HG03139 (cell line): ENCODE results near the gene CASP5.
"Not testable (repeated sequence)": the region's sequence is repeated elsewhere in the genome, so short reads cannot be mapped to it uniquely, and the experiment has no call there.

Source experiments
- ATAC-seq: cut with Tn5 transposase; IDR thresholded peaks from one replicate; pipeline ENCODE4 v1.9.1; 2021; ENCODE audit not compliant: unreplicated experiment

The CASP5 gene

DNA sequence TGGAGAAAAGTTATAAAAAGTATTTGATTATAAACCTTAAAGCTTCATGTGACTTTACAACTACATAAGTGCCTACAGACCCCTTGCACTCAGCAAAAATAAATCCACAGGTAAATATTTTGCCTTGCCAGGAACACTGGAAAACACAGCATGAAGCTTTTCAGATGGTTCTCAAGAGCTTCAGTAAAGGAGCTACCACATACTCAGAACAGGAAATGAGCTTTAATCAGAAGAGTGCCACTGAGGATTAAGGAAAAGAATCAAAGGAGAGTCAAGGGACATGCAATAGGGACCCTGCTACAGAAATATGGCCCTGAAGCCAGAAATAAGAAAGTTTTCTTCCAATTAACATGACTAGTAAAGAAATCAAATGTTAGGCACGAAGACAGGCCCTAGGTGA lies 10.8 kb upstream of the CASP5 start:
- ATAC-seq: no peak

- no peak for ATAC-seq
Measured at GRCh38 chr11:105033343-105033742, 10.4 kb upstream of the CASP5 start.

- ATAC-seq: no peak
Measured at GRCh38 chr11:105032495-105032894, 9.5 kb upstream of the CASP5 start.

DNA sequence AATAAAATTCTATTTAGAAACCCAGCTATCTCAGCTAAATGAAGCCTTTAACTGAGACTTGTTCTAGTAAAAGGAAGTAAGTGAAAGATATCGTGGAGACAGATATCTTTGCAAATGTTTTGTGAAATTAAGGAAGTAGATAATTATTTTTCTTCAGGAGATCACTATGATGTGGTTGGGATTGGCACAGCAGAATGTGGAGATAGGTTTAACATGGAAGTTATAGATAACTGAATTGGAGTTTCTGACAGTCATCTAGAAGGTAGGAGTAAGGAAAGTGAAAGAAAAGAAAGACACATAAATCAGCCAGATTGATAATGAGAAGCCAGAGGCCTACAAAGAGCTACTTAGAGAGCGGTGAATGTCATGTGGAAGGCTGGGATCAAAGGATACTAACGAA lies 4.7 kb upstream of the CASP5 start:
- no peak for ATAC-seq

DNA sequence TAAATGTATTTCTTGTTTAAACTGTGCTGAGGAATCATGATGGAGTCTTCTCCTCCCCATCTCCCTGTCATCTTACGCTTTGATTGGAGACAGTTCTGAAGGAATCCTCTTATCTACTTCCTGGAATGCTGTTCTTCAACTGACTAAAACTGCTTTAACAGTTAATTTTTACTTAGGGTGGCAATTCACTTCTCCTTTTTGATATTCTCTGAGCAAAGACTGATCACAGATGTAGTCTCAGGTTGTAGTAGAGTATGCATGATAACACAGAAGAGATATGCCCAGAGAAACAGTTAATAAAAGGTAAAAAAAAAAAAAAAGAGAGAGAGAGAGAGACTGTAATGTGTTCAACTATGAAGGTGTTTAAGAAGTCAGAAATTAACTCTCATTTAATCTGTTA lies 1.4 kb upstream of the CASP5 start:
- no peak for ATAC-seq

DNA sequence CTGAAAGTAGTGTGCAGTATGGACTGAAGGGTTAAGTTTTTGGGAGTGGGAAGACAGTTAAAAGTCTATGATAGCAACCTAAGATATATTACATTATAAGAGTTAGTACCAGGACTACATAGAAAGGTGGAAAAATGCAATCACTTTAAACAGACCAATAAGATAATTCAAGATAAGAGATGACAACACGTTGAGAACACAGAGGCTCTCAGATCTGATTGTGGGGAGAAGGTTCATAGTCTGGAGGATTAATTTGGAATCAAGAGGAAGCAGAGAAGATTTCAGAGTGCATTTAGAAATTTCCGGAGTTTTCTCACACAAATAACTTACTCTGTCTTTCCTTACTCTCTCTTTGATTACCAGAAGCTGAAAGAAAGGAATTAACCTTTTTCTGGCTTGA lies 441 bp downstream of the CASP5 start:
- no peak for ATAC-seq

DNA sequence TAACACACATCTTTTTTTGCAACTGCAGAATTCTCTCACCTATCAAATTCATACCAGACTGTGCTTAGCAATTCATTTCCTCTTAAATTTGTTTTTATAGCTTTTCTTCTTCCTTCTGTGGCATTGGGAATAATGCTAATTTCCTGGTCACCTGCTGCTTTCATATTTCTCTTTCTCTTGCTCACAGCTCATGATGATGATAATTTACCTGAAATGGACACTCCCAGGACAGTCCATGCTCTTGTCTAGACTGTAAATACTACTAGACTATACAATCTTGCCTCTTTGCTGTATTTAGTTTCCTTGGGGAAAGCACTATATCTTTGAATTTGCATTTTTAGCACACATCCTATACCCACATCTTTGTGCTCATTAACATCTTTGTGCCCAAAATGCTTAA lies 15.5 kb downstream of the CASP5 start:
- ATAC-seq: no peak

- no peak for ATAC-seq
Measured at GRCh38 chr11:105005451-105005845, 17.5 kb downstream of the CASP5 start.

GRCh38 chr11:105004021-105004420 lies 18.9 kb downstream of the CASP5 start:
- no peak for ATAC-seq

GRCh38 chr11:105003151-105003550 lies 19.8 kb downstream of the CASP5 start:
- ATAC-seq: no peak

DNA sequence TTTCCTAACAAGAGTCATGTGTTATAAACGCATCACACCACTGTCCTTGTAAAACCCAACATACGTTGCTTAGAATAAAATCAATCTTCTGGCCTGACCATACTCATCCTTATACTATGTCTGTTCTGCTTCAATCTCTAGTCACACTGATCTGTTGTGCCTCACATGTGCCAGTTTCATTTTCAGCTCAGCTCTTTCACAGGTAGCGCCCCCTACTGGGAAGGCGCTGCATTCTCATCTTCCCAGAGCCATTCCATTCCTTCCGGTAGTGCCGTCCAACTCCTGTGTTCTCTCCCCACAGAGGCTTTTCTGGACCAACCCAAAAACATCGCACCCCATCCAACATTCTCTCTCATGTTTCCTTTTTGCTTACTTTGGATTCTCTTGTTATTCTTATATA lies 22.2 kb downstream of the CASP5 start:
- peak; percentile 77 for ATAC-seq

DNA sequence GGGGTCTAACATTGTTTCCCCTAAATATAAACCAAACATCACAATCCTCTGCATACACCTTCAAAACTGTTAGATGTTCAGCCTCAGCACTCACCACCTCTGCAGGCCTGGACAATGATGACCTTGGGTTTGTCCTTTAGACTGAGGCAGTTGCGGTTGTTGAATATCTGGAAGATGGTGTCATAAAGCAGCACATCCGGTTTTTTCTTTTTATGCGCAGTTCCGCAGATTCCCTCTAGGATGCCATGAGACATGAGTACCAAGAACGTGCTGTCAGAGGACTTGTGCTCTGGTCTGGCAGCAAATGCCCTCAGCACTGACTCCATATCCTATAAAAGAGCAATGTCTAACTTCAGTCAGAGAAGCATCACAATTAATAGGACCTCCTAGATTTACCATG lies 22.8 kb downstream of the CASP5 start:
- no peak for ATAC-seq

- ATAC-seq: no peak
Measured at GRCh38 chr11:104999721-105000120, 23.2 kb downstream of the CASP5 start.

DNA sequence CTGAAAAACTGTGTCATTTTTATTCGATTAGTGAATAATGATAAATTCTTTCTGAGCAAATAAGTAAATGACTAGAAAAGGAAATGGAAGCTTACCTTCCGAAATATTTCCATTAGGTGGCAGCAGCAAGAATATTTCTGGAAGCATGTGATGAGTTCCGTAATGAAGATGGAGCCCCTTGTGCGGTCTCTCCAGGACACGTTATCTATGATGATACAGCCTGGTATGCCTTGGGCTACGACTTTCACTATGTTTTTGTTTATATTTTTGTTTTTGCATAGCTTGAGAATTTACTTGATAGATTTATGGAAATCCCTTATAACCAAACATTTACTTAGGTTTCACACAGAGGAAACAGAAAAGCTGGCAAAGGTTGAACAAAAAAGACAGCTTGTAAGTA lies 25.7 kb downstream of the CASP5 start:
- no peak for ATAC-seq

DNA sequence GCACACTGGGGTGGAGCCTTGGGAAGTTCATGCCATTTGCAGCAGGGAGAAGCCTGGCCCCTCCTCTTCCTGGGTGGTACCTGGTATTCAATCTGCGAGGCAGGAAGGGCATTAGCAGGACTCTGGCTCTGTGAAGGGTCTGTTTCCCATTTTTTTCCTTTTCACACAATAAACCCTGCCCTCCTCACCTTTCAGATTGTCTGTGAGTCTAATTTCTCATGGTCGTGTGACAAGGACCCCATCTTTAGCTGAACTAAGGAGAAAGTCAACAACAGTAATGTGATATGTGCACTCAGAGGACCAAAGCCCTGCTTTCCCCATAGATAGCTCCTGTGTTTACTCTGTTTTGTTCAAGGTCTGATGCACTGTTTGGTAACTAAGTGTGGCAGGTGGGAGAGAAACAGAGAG lies 28.0 kb downstream of the CASP5 start:
- ATAC-seq: no peak

DNA sequence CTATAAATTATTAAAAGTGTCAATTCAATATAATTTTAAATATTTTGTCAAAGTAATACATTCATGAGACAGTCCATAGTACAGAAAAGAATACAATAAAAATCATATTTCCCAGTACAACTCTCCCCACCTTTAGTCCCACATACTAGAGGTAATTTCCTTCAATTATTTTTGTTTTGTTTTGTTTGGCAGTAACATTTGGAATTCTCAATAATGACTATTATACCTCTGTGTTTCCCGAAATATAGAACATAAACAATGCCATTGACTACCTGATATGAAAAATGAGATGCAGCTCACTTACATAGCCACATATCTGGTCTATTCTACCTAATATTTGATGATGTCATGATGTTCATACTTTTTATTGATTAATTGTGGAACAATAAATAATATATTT lies 30.2 kb downstream of the CASP5 start:
- no peak for ATAC-seq

DNA sequence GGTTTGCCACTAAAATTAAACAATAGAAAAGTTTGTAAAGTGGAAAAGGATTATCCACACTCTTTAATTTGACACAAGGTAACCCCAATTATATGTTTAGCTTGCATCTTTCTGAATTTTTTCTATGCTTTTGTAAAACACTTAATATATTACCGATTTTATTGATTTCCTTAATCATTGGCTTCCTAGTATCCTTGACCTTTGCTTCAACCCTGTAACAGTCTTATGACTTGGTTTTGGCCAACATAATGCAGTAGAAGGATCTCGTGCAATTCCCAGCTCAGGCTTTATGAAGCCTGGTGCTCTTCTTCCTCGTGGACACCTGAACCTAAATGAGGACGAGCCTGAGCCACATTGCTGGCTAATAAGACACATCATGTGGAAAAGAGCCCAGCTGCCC lies 31.0 kb downstream of the CASP5 start:
- ATAC-seq: no peak

DNA sequence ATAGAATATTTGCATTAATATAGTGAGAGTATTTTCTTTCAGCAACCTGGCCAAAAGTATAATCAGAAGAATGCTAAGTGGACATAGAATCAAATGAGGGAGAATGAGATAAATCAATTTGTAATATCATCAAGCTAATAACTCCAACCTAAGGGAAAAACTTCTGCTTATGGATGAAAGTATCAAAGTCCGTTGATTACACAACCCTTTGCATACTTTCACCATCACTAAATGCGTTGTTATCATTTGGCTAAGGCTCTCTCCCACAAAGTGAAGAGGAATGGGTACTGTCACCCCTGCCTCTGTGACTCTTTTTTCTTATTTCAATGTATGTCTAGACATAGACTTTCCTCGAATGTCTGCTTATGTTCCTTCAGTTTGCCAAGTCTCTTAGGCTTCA lies 38.2 kb downstream of the CASP5 start:
- ATAC-seq: no peak

DNA sequence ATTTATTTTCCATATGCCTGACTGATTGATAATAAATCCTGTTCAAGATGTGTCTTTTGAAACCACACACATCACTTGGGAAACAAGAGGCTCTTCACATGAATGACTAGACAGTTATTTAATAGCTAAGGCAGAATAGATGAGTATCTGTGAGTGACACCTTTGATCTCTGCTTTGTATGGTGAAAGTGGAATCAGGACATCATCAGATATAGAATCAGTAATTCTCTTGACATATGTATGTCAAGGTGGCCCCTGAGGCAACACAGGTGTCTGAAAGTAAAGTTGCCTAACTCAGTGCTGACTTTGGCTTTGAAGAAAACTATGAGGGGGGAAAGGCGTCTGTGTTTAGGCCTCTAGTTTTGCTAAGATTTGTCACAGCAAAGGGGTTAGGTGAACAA lies 43.1 kb downstream of the CASP5 start:
- no peak for ATAC-seq

- ATAC-seq: no peak
Measured at GRCh38 chr11:104973616-104974015, 49.4 kb downstream of the CASP5 start.

DNA sequence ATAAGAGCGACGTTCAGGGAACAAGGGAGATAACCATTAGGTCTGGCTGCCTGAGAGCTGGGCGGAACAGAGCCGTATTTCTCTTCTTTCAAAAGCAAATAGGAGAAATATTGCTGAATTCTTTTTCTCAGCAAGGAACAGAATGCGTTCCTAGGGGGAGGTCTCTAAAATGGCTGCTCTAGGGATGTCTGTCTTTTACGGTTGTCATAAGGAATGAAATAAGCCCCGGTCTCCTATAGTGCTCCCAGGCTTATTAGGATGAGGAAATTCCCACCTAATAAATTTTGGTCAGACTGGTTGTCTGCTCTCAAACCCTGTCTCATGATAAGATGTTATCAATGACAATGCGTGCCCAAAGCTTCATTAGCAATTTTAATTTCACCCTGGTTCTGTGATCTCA lies 50.0 kb downstream of the CASP5 start:
- not testable (repeated sequence) for ATAC-seq

GRCh38 chr11:104970756-104971155 lies 52.2 kb downstream of the CASP5 start:
- ATAC-seq: no peak

GRCh38 chr11:104968856-104969776 lies 53.9 kb downstream of the CASP5 start:
- peak; percentile 7 for ATAC-seq
